ENCODE data around the gene SFRP2. TPM values are rescaled to one million over a fixed set of nuclear protein-coding genes. Genes with fewer than 3 reads are reported as not detected.
A peak's percentile ranks its signal among the peaks of the same experiment; 100 is the strongest.

Gene SFRP2
- total RNA-seq, 1 donor from 2014 or later: 12.5 TPM

GRCh38 chr4:153750197-153750817 is 38.6 kb downstream of the SFRP2 start:
- Histone ChIP-seq H3K9me3 (no peaks in the 10 kb centered on the region), H3K27ac (no peak overlapping the region), H3K4me1 (no peaks in the 10 kb centered on the region), H3K4me3 (no peak overlapping the region), H3K36me3 (no peaks in the 10 kb centered on the region), H3K27me3 (no peaks in the 10 kb centered on the region)
- ATAC-seq (peak; percentile 95), DNase-seq (no peak)
- intact Hi-C loops (cut with DNase I): loop anchor here (10.0 kb wide), 1 partner anchor 116 kb away; no protein-coding TSS in a partner anchor
- TF ChIP-seq, protein P1, sequence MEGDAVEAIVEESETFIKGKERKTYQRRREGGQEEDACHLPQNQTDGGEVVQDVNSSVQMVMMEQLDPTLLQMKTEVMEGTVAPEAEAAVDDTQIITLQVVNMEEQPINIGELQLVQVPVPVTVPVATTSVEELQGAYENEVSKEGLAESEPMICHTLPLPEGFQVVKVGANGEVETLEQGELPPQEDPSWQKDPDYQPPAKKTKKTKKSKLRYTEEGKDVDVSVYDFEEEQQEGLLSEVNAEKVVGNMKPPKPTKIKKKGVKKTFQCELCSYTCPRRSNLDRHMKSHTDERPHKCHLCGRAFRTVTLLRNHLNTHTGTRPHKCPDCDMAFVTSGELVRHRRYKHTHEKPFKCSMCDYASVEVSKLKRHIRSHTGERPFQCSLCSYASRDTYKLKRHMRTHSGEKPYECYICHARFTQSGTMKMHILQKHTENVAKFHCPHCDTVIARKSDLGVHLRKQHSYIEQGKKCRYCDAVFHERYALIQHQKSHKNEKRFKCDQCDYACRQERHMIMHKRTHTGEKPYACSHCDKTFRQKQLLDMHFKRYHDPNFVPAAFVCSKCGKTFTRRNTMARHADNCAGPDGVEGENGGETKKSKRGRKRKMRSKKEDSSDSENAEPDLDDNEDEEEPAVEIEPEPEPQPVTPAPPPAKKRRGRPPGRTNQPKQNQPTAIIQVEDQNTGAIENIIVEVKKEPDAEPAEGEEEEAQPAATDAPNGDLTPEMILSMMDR (IDR thresholded peaks at IDR 0.05): peak; percentile 72

- H3K4me1 ChIP-seq: no peaks in the 10 kb centered on the region
- TF ChIP-seq, protein P1 (IDR thresholded peaks at IDR 0.05): no peak
- intact Hi-C loops (cut with DNase I): no loop called here
- H3K27ac ChIP-seq: no peak overlapping the region
- no peaks in the 10 kb centered on the region for H3K36me3 ChIP-seq
- H3K9me3 ChIP-seq: no peaks in the 10 kb centered on the region
- no peak overlapping the region for H3K4me3 ChIP-seq
- ATAC-seq: no peak
- no peak for DNase-seq
- H3K27me3 ChIP-seq: no peaks in the 10 kb centered on the region
Measured at GRCh38 chr4:153748378-153748777, 40.5 kb downstream of the SFRP2 start.

DNA sequence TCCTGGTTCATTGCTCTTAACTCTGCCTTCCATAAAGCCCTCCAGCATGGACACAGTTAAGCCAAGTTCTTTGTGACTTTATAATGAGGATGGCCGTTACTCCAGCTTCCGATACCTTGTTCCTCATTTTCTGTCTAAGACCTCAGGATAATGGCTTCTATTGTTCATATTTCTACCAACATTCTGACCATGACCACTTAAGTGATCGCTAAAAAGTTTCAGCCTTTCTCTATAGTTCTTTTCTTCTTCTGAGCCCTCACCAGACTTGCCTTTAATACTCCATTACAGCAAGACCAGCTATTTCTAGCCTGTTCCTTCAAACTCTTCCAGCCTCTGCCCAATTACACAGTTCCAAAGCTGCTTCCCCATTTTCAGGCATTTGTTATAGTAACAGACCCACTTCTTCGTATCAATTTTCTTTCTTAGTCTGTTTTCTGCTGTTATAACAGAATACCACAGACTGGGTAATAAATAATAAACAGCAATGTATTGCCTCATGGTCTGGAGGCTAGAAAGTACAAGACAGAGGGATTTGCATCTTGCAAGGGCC is 41.4 kb downstream of the SFRP2 start:
- intact Hi-C loops (cut with DNase I): no loop called here
- H3K27me3 ChIP-seq: no peaks in the 10 kb centered on the region
- no peaks in the 10 kb centered on the region for H3K9me3 ChIP-seq
- ATAC-seq: no peak
- no peak for DNase-seq
- H3K27ac ChIP-seq: no peak overlapping the region
- H3K36me3 ChIP-seq: no peaks in the 10 kb centered on the region
- H3K4me1 ChIP-seq: no peaks in the 10 kb centered on the region
- H3K4me3 ChIP-seq: no peak overlapping the region
- TF ChIP-seq, protein P1 (IDR thresholded peaks at IDR 0.05): no peak

- no peaks in the 10 kb centered on the region for H3K9me3 ChIP-seq
- no peaks in the 10 kb centered on the region for H3K4me1 ChIP-seq
- no peak overlapping the region for H3K27ac ChIP-seq
- DNase-seq: no peak
- intact Hi-C loops (cut with DNase I): no loop called here
- H3K36me3 ChIP-seq: no peaks in the 10 kb centered on the region
- H3K27me3 ChIP-seq: no peaks in the 10 kb centered on the region
- no peak overlapping the region for H3K4me3 ChIP-seq
- ATAC-seq: no peak
- TF ChIP-seq, protein P1 (IDR thresholded peaks at IDR 0.05): no peak
Measured at GRCh38 chr4:153745651-153746050, 43.2 kb downstream of the SFRP2 start.

- ATAC-seq: no peak
- no peaks in the 10 kb centered on the region for H3K9me3 ChIP-seq
- TF ChIP-seq, protein P1 (IDR thresholded peaks at IDR 0.05): no peak
- no peaks in the 10 kb centered on the region for H3K4me1 ChIP-seq
- no peak overlapping the region for H3K4me3 ChIP-seq
- H3K27ac ChIP-seq: no peak overlapping the region
- intact Hi-C loops (cut with DNase I): no loop called here
- no peaks in the 10 kb centered on the region for H3K27me3 ChIP-seq
- H3K36me3 ChIP-seq: no peaks in the 10 kb centered on the region
- DNase-seq: no peak
Measured at GRCh38 chr4:153741541-153741940, 47.3 kb downstream of the SFRP2 start.
